ENCODE results near the gene DDAH1. TPM values are rescaled to one million over a fixed set of nuclear protein-coding genes. Genes with fewer than 3 reads are reported as not detected.

DDAH1 gene
- total RNA-seq, 4 donors from 2014 or later, result 17.5 to 64.2 (median 40.0) TPM

GRCh38 chr1:85327759-85328158, 137.2 kb downstream of the DDAH1 start:
- no peaks in the 10 kb centered on the region for H3K27me3 ChIP-seq
- H3K4me1 ChIP-seq, result peaks cover 14 to 28% of the 10 kb centered on the region in 2 donors
- H3K36me3 ChIP-seq, result no peaks in the 10 kb centered on the region
- H3K9me3 ChIP-seq, result no peaks in the 10 kb centered on the region
- intact Hi-C loops (cut with DNase I), result no loop called here
- 79 to 85% methylated on average over 2 of the region's 2 CpGs for WGBS, 2 donors
- no peak overlapping the region for H3K27ac ChIP-seq
- TF ChIP-seq CTCF (IDR thresholded peaks at IDR 0.05) (no peak), POLR2A (IDR thresholded peaks at IDR 0.05) (no peak)
- no peak for DNase-seq
- no peak overlapping the region for H3K4me3 ChIP-seq (replicated peaks in 1 of 3)

GRCh38 chr1:85326851-85327250, 138.1 kb downstream of the DDAH1 start:
- peaks cover 14 to 28% of the 10 kb centered on the region in 2 donors for H3K4me1 ChIP-seq
- DNase-seq, result no peak
- no peaks in the 10 kb centered on the region for H3K9me3 ChIP-seq
- H3K4me3 ChIP-seq (replicated peaks in 1 of 3), result no peak overlapping the region
- intact Hi-C loops (cut with DNase I), result no loop called here
- no peaks in the 10 kb centered on the region for H3K27me3 ChIP-seq
- H3K36me3 ChIP-seq, result no peaks in the 10 kb centered on the region
- no peak for TF ChIP-seq CTCF (IDR thresholded peaks at IDR 0.05)
- no peak for TF ChIP-seq POLR2A (IDR thresholded peaks at IDR 0.05)
- H3K27ac ChIP-seq, result no peak overlapping the region
- 94 to 97% methylated on average over 5 of the region's 5 CpGs for WGBS, 2 donors

- no peaks in the 10 kb centered on the region for H3K36me3 ChIP-seq
- 86 to 87% methylated on average over 2 of the region's 2 CpGs for WGBS, 2 donors
- TF ChIP-seq CTCF (IDR thresholded peaks at IDR 0.05) (no peak), POLR2A (IDR thresholded peaks at IDR 0.05) (no peak)
- H3K4me1 ChIP-seq, result peaks cover 14 to 28% of the 10 kb centered on the region in 2 donors
- no peaks in the 10 kb centered on the region for H3K27me3 ChIP-seq
- DNase-seq, result no peak
- no peak overlapping the region for H3K27ac ChIP-seq
- no peak overlapping the region for H3K4me3 ChIP-seq (replicated peaks in 1 of 3)
- intact Hi-C loops (cut with DNase I), result no loop called here
- no peaks in the 10 kb centered on the region for H3K9me3 ChIP-seq
Observed at GRCh38 chr1:85326336-85326735, 138.6 kb downstream of the DDAH1 start.

GRCh38 chr1:85325920-85326319, 139.0 kb downstream of the DDAH1 start:
- no peaks in the 10 kb centered on the region for H3K27me3 ChIP-seq
- no peaks in the 10 kb centered on the region for H3K9me3 ChIP-seq
- no peaks in the 10 kb centered on the region for H3K36me3 ChIP-seq
- peaks cover 11 to 26% of the 10 kb centered on the region in 2 donors for H3K4me1 ChIP-seq
- intact Hi-C loops (cut with DNase I), result no loop called here
- TF ChIP-seq POLR2A (IDR thresholded peaks at IDR 0.05) (no peak), CTCF (IDR thresholded peaks at IDR 0.05) (no peak)
- H3K4me3 ChIP-seq (replicated peaks in 1 of 3), result no peak overlapping the region
- no peak overlapping the region for H3K27ac ChIP-seq
- DNase-seq, result no peak

- DNase-seq, result no peak
- H3K27me3 ChIP-seq, result no peaks in the 10 kb centered on the region
- intact Hi-C loops (cut with DNase I), result no loop called here
- 86 to 98% methylated on average over 5 of the region's 5 CpGs for WGBS, 2 donors
- no peaks in the 10 kb centered on the region for H3K36me3 ChIP-seq
- no peak overlapping the region for H3K4me3 ChIP-seq (replicated peaks in 1 of 3)
- H3K4me1 ChIP-seq, result peaks cover 0 to 4% of the 10 kb centered on the region in 2 donors
- TF ChIP-seq CTCF (IDR thresholded peaks at IDR 0.05) (no peak), POLR2A (IDR thresholded peaks at IDR 0.05) (no peak)
- H3K27ac ChIP-seq, result no peak overlapping the region
- H3K9me3 ChIP-seq, result no peaks in the 10 kb centered on the region
Observed at GRCh38 chr1:85323770-85324169, 141.2 kb downstream of the DDAH1 start.
